ENCODE measurements around the gene HEXIM2. TPM values are rescaled to one million over a fixed set of nuclear protein-coding genes. Genes with fewer than 3 reads are reported as not detected.

The HEXIM2 gene
- total and polyA plus RNA-seq, 2 of the 13 experiments (the other 11 are each of a cell fraction or from before 2014, with no cell fraction given), result 27.1 to 32.4 TPM

DNA sequence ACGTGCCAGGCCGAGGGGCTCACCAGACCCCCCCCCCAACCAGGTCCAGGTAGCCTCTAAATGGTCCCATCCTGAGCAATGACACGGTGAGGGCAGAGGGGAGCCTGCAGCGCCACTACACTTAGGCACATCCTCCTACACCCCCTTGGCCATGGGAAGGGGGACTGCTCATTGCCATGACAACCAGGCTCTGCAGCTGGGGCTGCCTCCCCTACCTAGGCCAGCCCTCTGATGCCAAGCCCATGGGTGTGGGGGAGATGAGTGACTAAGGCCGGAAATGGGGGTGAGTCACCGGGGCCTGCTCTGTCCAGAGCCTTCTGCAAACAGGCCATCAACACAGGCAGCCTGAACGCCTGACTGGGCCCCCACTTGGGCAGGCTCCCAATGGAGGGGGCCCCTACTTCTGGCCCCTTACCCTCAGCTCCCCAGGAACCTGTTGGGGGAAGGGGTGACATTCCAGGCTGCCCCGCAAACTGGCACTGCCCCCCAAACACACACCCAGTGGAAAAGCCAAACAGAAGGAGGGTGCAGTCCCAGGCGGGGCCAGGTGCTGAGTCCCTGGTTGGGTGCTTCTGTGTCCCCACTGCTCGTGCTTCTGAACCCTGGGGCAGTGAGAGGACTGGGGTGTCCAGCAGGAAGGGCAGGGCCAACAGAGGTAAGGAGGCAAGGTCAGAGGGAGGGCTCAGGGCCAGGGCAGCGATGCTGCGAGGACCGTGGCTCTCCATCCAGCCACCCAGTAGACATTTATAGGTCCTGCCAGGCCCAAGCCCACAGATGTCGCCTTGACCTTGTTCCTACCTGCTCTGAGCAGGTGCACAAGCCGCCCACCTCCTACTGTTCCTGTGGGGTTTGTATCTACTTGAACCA is 37.5 kb upstream of the HEXIM2 start (continued):
- TF ChIP-seq NR1H2 (CRISPR knock-in tag; IDR thresholded peaks at IDR 0.05; ENCODE audit: borderline replicate concordance, low read depth) (no peak), ZNF44 (CRISPR knock-in tag; IDR thresholded peaks at IDR 0.05) (peak; percentile 74; the same call in 1 of the 2 replicates), ZNF850 (CRISPR knock-in tag; conservative IDR thresholded peaks at IDR 0.05) (no peak), SAFB2 (CRISPR knock-in tag; IDR thresholded peaks at IDR 0.05; ENCODE audit: borderline replicate concordance, low read depth) (no peak; the same call in 1 of the 2 replicates), SOX5 (CRISPR knock-in tag; IDR thresholded peaks at IDR 0.05; ENCODE audit: borderline replicate concordance) (peak; percentile 14), ZNF792 (CRISPR knock-in tag; IDR thresholded peaks at IDR 0.05) (no peak), SP1 (IDR thresholded peaks at IDR 0.05) (no peak), SP1 (CRISPR knock-in tag; IDR thresholded peaks at IDR 0.05) (peak; percentile 41; the same call in 1 of the 2 replicates), ZNF382 (CRISPR knock-in tag; IDR thresholded peaks at IDR 0.05; ENCODE audit: borderline replicate concordance) (no peak), ZNF589 (CRISPR knock-in tag; conservative IDR thresholded peaks at IDR 0.05) (0 out of 2 replicates have a peak, but pooled peaks have one; percentile 60), ZSCAN30 (CRISPR knock-in tag; IDR thresholded peaks at IDR 0.05) (no peak), PRDM10 (CRISPR knock-in tag; IDR thresholded peaks at IDR 0.05; ENCODE audit: low read depth) (no peak; the same call in 1 of the 2 replicates), ZNF761 (CRISPR knock-in tag; conservative IDR thresholded peaks at IDR 0.05) (no peak), ZBTB7B (CRISPR knock-in tag; IDR thresholded peaks at IDR 0.05) (peak; percentile 73; the same call in 1 of the 2 replicates), HES4 (CRISPR knock-in tag; IDR thresholded peaks at IDR 0.05; ENCODE audit: borderline replicate concordance) (no peak), SRF (IDR thresholded peaks at IDR 0.05; ENCODE audit: low read depth, low read length) (no peak), ZNF460 (CRISPR knock-in tag; IDR thresholded peaks at IDR 0.05; ENCODE audit: borderline replicate concordance) (no peak), JUNB (CRISPR knock-in tag; IDR thresholded peaks at IDR 0.05; ENCODE audit: borderline replicate concordance) (peak; percentile 90; the same call in 1 of the 2 replicates), SKI (IDR thresholded peaks at IDR 0.05; ENCODE audit: partially characterized antibody) (no peak)
- TF ChIP-seq, protein P1, sequence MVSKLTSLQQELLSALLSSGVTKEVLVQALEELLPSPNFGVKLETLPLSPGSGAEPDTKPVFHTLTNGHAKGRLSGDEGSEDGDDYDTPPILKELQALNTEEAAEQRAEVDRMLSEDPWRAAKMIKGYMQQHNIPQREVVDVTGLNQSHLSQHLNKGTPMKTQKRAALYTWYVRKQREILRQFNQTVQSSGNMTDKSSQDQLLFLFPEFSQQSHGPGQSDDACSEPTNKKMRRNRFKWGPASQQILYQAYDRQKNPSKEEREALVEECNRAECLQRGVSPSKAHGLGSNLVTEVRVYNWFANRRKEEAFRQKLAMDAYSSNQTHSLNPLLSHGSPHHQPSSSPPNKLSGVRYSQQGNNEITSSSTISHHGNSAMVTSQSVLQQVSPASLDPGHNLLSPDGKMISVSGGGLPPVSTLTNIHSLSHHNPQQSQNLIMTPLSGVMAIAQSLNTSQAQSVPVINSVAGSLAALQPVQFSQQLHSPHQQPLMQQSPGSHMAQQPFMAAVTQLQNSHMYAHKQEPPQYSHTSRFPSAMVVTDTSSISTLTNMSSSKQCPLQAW (CRISPR knock-in tag; IDR thresholded peaks at IDR 0.05), result peak; percentile 91
- TF ChIP-seq, protein P2, sequence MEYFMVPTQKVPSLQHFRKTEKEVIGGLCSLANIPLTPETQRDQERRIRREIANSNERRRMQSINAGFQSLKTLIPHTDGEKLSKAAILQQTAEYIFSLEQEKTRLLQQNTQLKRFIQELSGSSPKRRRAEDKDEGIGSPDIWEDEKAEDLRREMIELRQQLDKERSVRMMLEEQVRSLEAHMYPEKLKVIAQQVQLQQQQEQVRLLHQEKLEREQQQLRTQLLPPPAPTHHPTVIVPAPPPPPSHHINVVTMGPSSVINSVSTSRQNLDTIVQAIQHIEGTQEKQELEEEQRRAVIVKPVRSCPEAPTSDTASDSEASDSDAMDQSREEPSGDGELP (IDR thresholded peaks at IDR 0.05; ENCODE audit: borderline replicate concordance, low read depth), result peak; percentile 71; the same call in 1 of the 2 replicates
- TF ChIP-seq, protein P3, sequence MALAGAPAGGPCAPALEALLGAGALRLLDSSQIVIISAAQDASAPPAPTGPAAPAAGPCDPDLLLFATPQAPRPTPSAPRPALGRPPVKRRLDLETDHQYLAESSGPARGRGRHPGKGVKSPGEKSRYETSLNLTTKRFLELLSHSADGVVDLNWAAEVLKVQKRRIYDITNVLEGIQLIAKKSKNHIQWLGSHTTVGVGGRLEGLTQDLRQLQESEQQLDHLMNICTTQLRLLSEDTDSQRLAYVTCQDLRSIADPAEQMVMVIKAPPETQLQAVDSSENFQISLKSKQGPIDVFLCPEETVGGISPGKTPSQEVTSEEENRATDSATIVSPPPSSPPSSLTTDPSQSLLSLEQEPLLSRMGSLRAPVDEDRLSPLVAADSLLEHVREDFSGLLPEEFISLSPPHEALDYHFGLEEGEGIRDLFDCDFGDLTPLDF (CRISPR knock-in tag; IDR thresholded peaks at IDR 0.05), result no peak
